HL-60 (cell line): Measurements from ENCODE around the gene MRPS7.

Experiments
- CTCF ChIP-seq: IDR thresholded peaks from one replicate; pipeline ENCODE4 v1.5.1; 2011; ENCODE audit warnings: low read length, control low read depth, inconsistent platforms; ENCODE audit not compliant: insufficient read depth
- GABPA ChIP-seq: IDR thresholded peaks from 2 replicates; pipeline ENCODE4 v1.6.1; 2012; ENCODE audit warnings: low read depth
- POLR2AphosphoS5 ChIP-seq: IDR thresholded peaks from 2 replicates; pipeline ENCODE4 v1.6.1; 2012; ENCODE audit warnings: low read depth
- REST ChIP-seq: IDR thresholded peaks from 2 replicates; pipeline ENCODE4 v1.6.1; 2012; ENCODE audit warnings: low read depth; ENCODE audit not compliant: insufficient replicate concordance
- SPI1 ChIP-seq: IDR thresholded peaks from 2 replicates; pipeline ENCODE4 v1.6.1; 2012; ENCODE audit warnings: low read depth, mild to moderate bottlenecking, borderline replicate concordance

- TF ChIP-seq CTCF (no peak), POLR2AphosphoS5 (no peak), REST (no peak), SPI1 (no peak), GABPA (no peak)
Observed at GRCh38 chr17:75239214-75239613, 22.5 kb upstream of the MRPS7 start.
